Measurements from ENCODE around the gene NFIB. TPM values are rescaled to one million over a fixed set of nuclear protein-coding genes. Genes with fewer than 3 reads are reported as not detected.

The NFIB gene
- total and polyA plus RNA-seq, 2 of the 13 experiments (the other 11 are each of a cell fraction or from before 2014, with no cell fraction given) = 0.98 to 4.6 TPM

DNA sequence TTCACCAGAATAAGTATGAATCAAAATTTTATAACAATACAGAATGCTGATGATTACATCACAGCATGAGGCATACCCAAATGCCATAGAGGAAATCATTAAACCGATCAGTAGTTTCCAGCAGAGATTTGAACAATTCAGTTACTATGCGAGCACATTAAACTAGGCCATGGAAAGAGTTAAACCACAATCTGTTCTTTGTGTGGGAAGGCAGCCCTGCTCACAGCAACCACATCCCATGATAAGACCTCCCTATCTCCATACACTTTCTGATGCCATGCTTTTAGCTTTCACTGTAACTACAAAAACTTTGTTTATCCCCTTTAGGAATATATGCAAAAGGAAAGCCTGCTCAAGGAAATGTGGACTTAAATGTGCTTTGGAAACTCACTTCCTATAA lies 4.5 kb downstream of the NFIB start:
- Histone ChIP-seq H3K4me2 (ENCODE audit: low read depth, low read length) (no peak overlapping the region), H2AFZ (ENCODE audit: low read length) (no peak overlapping the region), H3K27me3 (ENCODE audit: control insufficient read depth in 1 of 2, insufficient read depth in 2 of 2, low read length in 2 of 2) (no peaks in the 10 kb centered on the region; a peak in 1 of 5 replicates), H3K4me3 (replicated peaks in 1 of 3; ENCODE audit: insufficient read depth in 1 of 3, low read depth in 2 of 3, low read length in 3 of 3) (no peak overlapping the region), H4K20me1 (ENCODE audit: insufficient read depth, low read length) (no peaks in the 10 kb centered on the region), H3K9me3 (ENCODE audit: low read length) (no peaks in the 10 kb centered on the region), H3K36me3 (replicated peaks in 1 of 2; ENCODE audit: control insufficient read depth in 1 of 2, insufficient read depth in 2 of 2, low read length in 2 of 2) (no peaks in the 10 kb centered on the region), H3K9ac (ENCODE audit: insufficient read depth, low read depth, low read length) (no peak overlapping the region), H3K27ac (ENCODE audit: extremely low read length, insufficient read depth, low read length) (no peak overlapping the region), H3K79me2 (ENCODE audit: insufficient read depth, low read length) (peaks cover 33% of the 10 kb centered on the region), H3K4me1 (ENCODE audit: insufficient read depth, low read length) (peaks cover 22% of the 10 kb centered on the region; the same call in 1 of the 2 replicates)
- TF ChIP-seq ZNF652 (CRISPR knock-in tag; IDR thresholded peaks at IDR 0.05; ENCODE audit: borderline replicate concordance, low read depth) (peak; percentile 71), KDM3A (CRISPR knock-in tag; IDR thresholded peaks at IDR 0.05; ENCODE audit: low read depth) (no peak), ONECUT2 (CRISPR knock-in tag; IDR thresholded peaks at IDR 0.05) (no peak), CBFB (CRISPR knock-in tag; IDR thresholded peaks at IDR 0.05) (no peak)
- TF ChIP-seq, protein P1, sequence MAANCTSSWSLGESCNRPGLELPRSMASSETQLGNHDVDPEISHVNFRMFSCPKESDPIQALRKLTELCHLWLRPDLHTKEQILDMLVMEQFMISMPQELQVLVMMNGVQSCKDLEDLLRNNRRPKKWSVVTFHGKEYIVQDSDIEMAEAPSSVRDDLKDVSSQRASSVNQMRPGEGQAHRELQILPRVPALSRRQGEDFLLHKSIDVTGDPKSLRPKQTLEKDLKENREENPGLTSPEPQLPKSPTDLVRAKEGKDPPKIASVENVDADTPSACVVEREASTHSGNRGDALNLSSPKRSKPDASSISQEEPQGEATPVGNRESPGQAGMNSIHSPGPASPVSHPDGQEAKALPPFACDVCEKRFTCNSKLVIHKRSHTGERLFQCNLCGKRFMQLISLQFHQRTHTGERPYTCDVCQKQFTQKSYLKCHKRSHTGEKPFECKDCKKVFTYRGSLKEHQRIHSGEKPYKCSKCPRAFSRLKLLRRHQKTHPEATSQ (CRISPR knock-in tag; IDR thresholded peaks at IDR 0.05; ENCODE audit: borderline replicate concordance) = no peak
- intact Hi-C loops (cut with micrococcal nuclease; ENCODE audit: unreplicated experiment) (no loop called here), in situ Hi-C loops (cut with HindIII; ENCODE audit: extremely low pct_ligation_motif_present, low pct_unique_long_range_greater_than_20kb) (no loop called here)
- FAIRE-seq (no peak), ATAC-seq (no peak), DNase-seq (ENCODE audit: low spot score) (no peak)
- CTCF ChIA-PET (ENCODE audit: low intra/inter-chr PET ratio, low total read pairs) = no interaction called here
- 65% methylated on average over 2 of the region's 2 CpGs for WGBS (ENCODE audit: low lambda C conversion rate)
- POLR2A ChIA-PET = no interaction called here
- BruUV-seq (replicated peaks) = no TSS peak

DNA sequence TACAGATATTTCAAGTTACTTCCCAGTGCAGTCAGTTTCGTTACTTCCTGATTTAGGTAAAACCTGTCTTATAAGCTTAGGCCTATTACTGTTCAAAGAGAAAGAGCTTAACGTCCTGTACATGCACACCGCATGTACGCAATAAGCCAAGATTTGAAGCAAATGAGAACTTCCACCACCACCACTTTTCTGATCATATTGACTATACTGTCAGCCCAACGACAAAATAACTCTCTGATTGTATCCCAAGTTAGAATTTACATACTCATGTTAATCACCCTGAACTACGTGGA lies 5.1 kb downstream of the NFIB start:
- in situ Hi-C loops (cut with HindIII; ENCODE audit: extremely low pct_ligation_motif_present, low pct_unique_long_range_greater_than_20kb) = no loop called here
- intact Hi-C loops (cut with micrococcal nuclease; ENCODE audit: unreplicated experiment) = no loop called here
- Histone ChIP-seq H3K4me3 (replicated peaks in 1 of 3; ENCODE audit: insufficient read depth in 1 of 3, low read depth in 2 of 3, low read length in 3 of 3) (no peak overlapping the region), H2AFZ (ENCODE audit: low read length) (no peak overlapping the region), H3K27ac (ENCODE audit: extremely low read length, insufficient read depth, low read length) (no peak overlapping the region), H3K36me3 (replicated peaks in 1 of 2; ENCODE audit: control insufficient read depth in 1 of 2, insufficient read depth in 2 of 2, low read length in 2 of 2) (no peaks in the 10 kb centered on the region), H4K20me1 (ENCODE audit: insufficient read depth, low read length) (no peaks in the 10 kb centered on the region), H3K4me2 (ENCODE audit: low read depth, low read length) (no peak overlapping the region), H3K9me3 (ENCODE audit: low read length) (no peaks in the 10 kb centered on the region), H3K79me2 (ENCODE audit: insufficient read depth, low read length) (peaks cover 33% of the 10 kb centered on the region), H3K9ac (ENCODE audit: insufficient read depth, low read depth, low read length) (no peak overlapping the region), H3K27me3 (ENCODE audit: control insufficient read depth in 1 of 2, insufficient read depth in 2 of 2, low read length in 2 of 2) (no peaks in the 10 kb centered on the region; a peak in 1 of 5 replicates), H3K4me1 (ENCODE audit: insufficient read depth, low read length) (peaks cover 22% of the 10 kb centered on the region; the same call in 1 of the 2 replicates)
- CTCF ChIA-PET (ENCODE audit: low intra/inter-chr PET ratio, low total read pairs) = no interaction called here
- POLR2A ChIA-PET = no interaction called here
- BruUV-seq (replicated peaks) = no TSS peak
- no peak for FAIRE-seq
- ATAC-seq = no peak
- no peak for TF ChIP-seq RFXANK (CRISPR knock-in tag; IDR thresholded peaks at IDR 0.05)
- TF ChIP-seq, protein P2, sequence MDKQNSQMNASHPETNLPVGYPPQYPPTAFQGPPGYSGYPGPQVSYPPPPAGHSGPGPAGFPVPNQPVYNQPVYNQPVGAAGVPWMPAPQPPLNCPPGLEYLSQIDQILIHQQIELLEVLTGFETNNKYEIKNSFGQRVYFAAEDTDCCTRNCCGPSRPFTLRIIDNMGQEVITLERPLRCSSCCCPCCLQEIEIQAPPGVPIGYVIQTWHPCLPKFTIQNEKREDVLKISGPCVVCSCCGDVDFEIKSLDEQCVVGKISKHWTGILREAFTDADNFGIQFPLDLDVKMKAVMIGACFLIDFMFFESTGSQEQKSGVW (CRISPR knock-in tag; IDR thresholded peaks at IDR 0.05; ENCODE audit: borderline replicate concordance) = no peak
- TF ChIP-seq, protein P3, sequence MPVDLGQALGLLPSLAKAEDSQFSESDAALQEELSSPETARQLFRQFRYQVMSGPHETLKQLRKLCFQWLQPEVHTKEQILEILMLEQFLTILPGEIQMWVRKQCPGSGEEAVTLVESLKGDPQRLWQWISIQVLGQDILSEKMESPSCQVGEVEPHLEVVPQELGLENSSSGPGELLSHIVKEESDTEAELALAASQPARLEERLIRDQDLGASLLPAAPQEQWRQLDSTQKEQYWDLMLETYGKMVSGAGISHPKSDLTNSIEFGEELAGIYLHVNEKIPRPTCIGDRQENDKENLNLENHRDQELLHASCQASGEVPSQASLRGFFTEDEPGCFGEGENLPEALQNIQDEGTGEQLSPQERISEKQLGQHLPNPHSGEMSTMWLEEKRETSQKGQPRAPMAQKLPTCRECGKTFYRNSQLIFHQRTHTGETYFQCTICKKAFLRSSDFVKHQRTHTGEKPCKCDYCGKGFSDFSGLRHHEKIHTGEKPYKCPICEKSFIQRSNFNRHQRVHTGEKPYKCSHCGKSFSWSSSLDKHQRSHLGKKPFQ (CRISPR knock-in tag; IDR thresholded peaks at IDR 0.05; ENCODE audit: insufficient replicate concordance) = no peak
- TF ChIP-seq EEA1 (CRISPR knock-in tag; IDR thresholded peaks at IDR 0.05; ENCODE audit: borderline replicate concordance) = no peak
- TF ChIP-seq, protein P4, sequence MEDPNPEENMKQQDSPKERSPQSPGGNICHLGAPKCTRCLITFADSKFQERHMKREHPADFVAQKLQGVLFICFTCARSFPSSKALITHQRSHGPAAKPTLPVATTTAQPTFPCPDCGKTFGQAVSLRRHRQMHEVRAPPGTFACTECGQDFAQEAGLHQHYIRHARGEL (CRISPR knock-in tag; IDR thresholded peaks at IDR 0.05) = no peak
- TF ChIP-seq JARID2 (CRISPR knock-in tag; IDR thresholded peaks at IDR 0.05; ENCODE audit: insufficient replicate concordance) = no peak
- no peak for TF ChIP-seq ZNF513 (CRISPR knock-in tag; conservative IDR thresholded peaks at IDR 0.05)
- TF ChIP-seq ZNF10 (CRISPR knock-in tag; IDR thresholded peaks at IDR 0.05; ENCODE audit: borderline replicate concordance, low read depth) = no peak
- no peak for DNase-seq (ENCODE audit: low spot score)
- WGBS (ENCODE audit: low lambda C conversion rate) = 65% methylated on average over 6 of the region's 6 CpGs

Data from HepG2 (cell line).